NCI-H187 treated with DMSO at 0.1 percent for 48 hours (cell line): ENCODE data around the gene GM2A.
"Not testable (repeated sequence)": the region's sequence is repeated elsewhere in the genome, so short reads cannot be mapped to it uniquely, and the experiment has no call there.

ENCODE experiments used
- DNase-seq: peaks from one replicate; lab custom pipeline; 2025; lab: John Stamatoyannopoulos, UW

Gene GM2A

GRCh38 chr5:151253605-151253950 lies 593 bp downstream of the GM2A start:
- DNase-seq, result no peak

DNA sequence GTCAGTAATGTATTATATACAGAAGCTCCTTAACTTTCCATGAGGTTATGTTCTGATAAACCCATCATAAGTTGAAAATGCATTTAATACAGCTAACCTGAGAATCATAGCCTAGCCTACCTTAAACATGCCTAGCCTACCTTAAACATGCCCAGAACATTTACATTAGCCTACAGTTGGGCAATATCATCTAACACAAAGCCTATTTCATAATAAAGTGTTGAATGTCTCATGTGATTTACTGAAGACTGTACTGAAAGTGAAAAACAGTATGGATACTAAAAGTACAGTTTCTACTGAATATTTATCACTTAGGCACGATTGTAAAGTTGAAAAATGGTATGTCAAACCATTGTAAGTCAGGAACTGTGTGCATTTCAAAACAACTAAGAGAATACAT lies 1.6 kb downstream of the GM2A start:
- no peak for DNase-seq

DNA sequence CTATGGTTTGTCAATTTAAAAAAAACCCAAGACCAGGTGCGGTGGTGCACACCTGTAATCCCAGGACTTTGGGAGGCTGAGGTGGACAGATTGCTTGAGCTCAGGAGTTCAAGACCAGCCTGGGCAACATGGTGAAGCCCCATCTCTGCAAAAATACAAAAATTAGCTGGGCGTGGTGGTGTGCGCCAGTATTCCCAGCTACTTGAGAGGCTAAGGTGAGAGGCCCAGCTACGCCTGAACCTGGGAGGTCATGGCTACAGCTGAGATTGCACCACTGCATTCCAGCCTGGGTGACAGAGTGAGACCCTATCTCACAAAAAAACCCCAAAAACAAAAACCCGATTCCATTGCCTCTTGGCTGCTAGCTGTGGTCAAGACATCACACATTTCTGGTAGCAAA lies 2.0 kb downstream of the GM2A start:
- DNase-seq, result not testable (repeated sequence)

DNA sequence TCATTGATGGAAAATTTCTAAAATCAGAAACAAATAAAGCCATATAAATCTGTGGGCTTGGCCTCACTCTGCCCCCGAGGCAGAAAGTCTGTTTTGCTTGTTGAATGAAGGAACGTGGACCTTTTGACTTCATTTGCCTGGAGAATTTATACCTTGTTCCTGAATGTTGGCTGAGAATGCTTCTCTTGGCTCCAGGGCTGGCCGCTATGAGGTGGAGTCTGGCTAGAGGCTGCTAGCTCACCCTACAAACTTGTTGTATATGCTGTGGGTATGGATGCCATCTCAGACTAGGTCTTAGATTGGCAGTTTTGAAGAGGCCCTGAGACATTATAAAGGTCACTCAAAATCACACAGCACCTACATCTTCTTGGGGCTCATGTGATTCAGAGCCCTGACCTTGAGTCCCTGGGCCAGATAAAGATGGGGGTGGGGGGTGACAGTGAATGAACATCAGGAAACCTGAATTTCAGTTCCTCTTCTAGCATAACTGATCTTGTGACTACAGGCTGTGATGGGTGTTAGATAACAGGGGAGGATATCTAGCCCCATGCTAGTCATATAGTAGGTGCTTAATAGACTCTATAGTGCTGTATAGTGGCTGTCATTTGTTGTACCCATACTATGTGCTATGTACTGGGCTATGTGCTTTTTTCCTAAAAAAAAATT lies 2.8 kb downstream of the GM2A start:
- DNase-seq, result no peak

GRCh38 chr5:151257731-151258181 lies 4.8 kb downstream of the GM2A start:
- DNase-seq, result no peak

DNA sequence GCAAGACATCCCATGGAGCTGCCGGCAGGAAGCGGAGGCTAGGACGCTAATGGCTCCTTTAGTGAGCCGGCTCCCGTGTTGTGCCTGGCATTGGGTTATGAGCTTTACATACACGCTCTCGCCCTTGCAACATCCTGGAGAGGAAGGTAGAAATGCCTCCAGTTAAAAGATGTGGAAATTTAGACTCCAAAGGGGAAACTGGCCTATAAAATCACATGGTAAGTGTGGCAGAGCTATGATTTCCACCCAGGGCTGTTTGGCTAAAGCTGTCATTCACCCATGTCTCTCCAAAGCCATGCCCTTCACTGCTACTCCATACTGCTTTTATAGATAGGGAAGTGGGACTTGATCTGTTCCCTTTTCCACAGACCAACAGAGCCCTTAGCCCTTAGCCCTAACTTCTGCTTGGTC lies 5.2 kb downstream of the GM2A start:
- DNase-seq, result no peak

- DNase-seq, result no peak
Observed at GRCh38 chr5:151258816-151259215, 5.8 kb downstream of the GM2A start.

GRCh38 chr5:151259931-151260330 lies 6.9 kb downstream of the GM2A start:
- no peak for DNase-seq

- no peak for DNase-seq
Observed at GRCh38 chr5:151262532-151262931, 9.5 kb downstream of the GM2A start.

- DNase-seq, result no peak
Observed at GRCh38 chr5:151264113-151264512, 11.1 kb downstream of the GM2A start.

GRCh38 chr5:151267491-151268260 lies 14.7 kb downstream of the GM2A start:
- no peak for DNase-seq

GRCh38 chr5:151270599-151270998 lies 17.6 kb downstream of the GM2A start:
- no peak for DNase-seq

DNA sequence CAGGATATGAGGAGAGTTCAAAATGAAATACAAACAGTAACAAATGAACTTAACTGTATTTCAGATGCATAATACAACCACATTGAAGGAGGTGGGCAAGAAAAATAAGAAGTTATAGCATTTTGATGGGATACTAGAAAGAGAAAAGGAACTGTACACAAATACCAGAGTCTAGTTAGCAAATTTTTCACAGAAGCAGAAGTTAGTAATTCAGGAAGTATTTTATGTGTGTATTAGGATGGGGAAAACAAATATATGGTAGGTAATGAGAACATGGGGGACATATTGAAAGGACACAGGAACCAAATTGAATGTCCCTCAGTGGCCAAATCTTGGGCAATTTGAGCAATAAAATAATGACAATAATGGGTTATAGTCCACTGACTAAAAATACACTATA lies 18.4 kb downstream of the GM2A start:
- no peak for DNase-seq

- DNase-seq, result no peak
Observed at GRCh38 chr5:151274666-151275065, 21.7 kb downstream of the GM2A start.

GRCh38 chr5:151275803-151276202 lies 22.8 kb downstream of the GM2A start:
- no peak for DNase-seq

- DNase-seq, result no peak
Observed at GRCh38 chr5:151278845-151279244, 25.9 kb downstream of the GM2A start.

DNA sequence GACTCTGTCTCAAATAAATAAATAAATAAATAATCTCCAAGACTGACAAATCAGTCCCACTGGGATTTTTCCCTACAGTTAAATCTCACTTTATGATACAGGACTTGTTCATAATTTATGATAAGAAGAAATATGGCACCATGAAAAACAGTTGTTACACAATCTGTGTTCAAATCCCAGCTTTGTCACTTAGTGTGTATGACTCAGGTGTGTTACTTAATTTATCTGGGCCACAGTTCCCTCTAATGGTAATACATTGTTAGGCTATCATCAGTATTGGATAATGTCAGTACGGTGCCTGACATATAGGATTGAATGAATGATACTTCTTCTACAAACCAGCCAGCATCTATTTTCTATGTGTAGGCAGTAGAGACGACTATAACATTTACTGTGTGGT lies 27.5 kb downstream of the GM2A start:
- no peak for DNase-seq

DNA sequence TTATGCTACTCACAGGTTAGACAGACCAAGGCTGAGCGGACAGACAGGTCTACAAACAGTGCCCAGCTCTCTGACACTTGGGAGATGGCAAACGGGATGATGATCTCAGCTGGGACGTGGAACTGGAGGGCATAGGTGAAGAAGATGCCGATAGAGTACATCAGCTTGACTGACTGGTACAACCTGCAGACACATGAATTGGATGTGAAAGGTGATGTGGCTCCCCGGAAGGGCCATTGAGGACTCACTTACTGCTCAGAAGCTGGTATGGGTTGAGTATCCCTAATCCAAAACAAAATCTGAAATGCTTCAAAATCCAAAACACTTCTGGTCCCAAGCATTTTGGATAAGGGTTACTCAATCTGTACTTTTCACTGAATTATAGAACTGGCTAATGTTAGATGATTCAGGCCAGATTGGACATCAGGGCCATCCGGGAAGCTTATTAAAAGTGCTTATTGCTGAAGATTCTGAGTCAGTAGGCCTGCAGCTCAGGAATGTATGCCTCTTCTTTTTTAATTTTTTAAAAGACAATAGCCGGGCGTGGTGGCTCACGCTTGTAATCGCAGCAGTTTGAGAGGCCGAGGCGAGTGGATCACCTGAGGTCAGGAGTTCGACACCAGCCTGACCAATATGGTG lies 28.1 kb downstream of the GM2A start:
- no peak for DNase-seq

DNA sequence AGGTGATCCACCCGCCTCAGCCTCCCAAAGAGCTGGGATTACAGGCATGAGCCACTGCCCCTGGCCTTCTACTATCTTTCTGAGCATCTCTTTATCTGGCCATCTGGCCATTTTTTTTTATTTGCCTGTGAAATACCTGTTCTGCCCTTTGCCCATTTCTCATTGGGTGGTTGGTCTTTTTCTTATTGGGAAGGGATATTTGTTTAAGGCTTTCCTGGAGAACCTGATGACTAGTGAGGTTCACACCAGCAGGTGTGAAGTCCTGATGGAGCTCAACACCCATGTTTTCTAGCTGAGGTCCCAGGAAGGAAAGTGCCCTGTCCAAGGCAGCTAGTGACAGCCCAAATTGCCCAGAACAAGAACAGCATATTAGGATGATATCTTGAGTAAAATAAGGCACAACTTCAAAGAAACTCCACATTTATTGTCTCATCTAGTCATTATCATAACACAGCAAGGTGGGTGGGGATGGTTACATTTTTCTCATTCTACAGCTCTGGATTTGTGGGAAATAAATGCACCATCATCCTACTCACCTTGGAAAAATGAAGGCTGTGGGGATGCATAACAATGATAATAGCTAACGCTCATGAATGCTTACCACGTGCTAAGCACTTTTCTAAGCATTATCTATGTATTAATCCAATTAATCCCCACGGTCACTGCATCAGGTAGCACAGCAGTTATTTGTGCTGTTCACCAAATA lies 30.3 kb downstream of the GM2A start:
- no peak for DNase-seq

GRCh38 chr5:151284392-151284967 lies 31.5 kb downstream of the GM2A start:
- DNase-seq, result no peak

DNA sequence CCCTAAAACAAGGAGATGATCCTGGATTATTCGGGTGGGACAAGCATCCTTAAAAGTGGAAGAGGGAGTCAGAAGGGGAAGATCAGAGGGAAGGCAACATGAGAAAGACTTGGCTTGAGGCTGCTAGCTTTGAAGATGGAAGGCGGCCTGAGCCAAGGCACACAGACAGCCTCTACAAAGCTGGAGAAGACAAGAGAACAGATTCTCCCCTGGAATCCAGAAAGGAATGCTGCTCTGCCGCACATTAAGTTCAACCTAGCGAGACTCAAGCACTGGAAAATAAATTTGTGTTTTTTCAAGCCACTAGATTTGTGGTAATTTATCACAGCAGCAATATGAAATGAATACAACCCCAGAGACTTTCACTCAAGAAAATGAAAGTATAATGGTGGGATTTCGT lies 32.7 kb downstream of the GM2A start:
- no peak for DNase-seq

DNA sequence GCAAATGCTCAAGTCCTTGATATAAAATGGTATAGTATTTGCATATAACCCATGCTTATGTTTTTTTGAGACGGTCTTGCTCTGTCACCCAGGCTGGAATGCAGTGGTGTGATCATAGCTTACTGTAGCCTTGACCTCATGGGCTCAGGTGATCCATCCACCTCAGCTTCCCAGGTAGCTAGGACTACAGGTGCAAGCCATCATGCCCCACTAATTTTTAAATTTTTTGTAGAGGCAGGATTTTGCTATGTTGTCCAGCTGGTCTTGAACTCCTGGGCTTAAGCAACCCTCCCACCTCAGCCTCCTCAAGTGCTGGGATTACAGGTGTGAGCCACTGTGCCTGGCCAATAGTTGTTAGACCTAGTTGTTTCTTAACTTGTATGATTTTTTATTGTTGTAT lies 33.3 kb downstream of the GM2A start:
- no peak for DNase-seq
